ENCODE measurements around the gene UBXN10.

The UBXN10 gene

GRCh38 chr1:20166051-20166450 lies 19.8 kb upstream of the UBXN10 start:
- H3K4me3 ChIP-seq (ENCODE audit: low read depth, low read length): no peak overlapping the region
- TF ChIP-seq CTCF (IDR thresholded peaks at IDR 0.05; ENCODE audit: low read depth, low read length): no peak

GRCh38 chr1:20167126-20167525 lies 18.8 kb upstream of the UBXN10 start:
- H3K4me3 ChIP-seq (ENCODE audit: low read depth, low read length): no peak overlapping the region
- TF ChIP-seq CTCF (IDR thresholded peaks at IDR 0.05; ENCODE audit: low read depth, low read length): no peak

- no peak overlapping the region for H3K4me3 ChIP-seq (ENCODE audit: low read depth, low read length)
- TF ChIP-seq CTCF (IDR thresholded peaks at IDR 0.05; ENCODE audit: low read depth, low read length): no peak
Measured at GRCh38 chr1:20168564-20169491, 17.1 kb upstream of the UBXN10 start.

- TF ChIP-seq CTCF (IDR thresholded peaks at IDR 0.05; ENCODE audit: low read depth, low read length): no peak
Measured at GRCh38 chr1:20169932-20170331, 16.0 kb upstream of the UBXN10 start.

GRCh38 chr1:20172033-20172590 lies 13.8 kb upstream of the UBXN10 start:
- no peak for TF ChIP-seq CTCF (IDR thresholded peaks at IDR 0.05; ENCODE audit: low read depth, low read length)
- H3K4me3 ChIP-seq (ENCODE audit: low read depth, low read length): no peak overlapping the region

More at GRCh38 chr1:20169932-20170331, 16.0 kb upstream of the UBXN10 start:
- no peak overlapping the region for H3K4me3 ChIP-seq (ENCODE audit: low read depth, low read length)

- TF ChIP-seq CTCF (IDR thresholded peaks at IDR 0.05; ENCODE audit: low read depth, low read length): no peak
- H3K4me3 ChIP-seq (ENCODE audit: low read depth, low read length): no peak overlapping the region
Measured at GRCh38 chr1:20174937-20175666, 10.8 kb upstream of the UBXN10 start.
